ENCODE data around the gene MGMT.

DNA sequence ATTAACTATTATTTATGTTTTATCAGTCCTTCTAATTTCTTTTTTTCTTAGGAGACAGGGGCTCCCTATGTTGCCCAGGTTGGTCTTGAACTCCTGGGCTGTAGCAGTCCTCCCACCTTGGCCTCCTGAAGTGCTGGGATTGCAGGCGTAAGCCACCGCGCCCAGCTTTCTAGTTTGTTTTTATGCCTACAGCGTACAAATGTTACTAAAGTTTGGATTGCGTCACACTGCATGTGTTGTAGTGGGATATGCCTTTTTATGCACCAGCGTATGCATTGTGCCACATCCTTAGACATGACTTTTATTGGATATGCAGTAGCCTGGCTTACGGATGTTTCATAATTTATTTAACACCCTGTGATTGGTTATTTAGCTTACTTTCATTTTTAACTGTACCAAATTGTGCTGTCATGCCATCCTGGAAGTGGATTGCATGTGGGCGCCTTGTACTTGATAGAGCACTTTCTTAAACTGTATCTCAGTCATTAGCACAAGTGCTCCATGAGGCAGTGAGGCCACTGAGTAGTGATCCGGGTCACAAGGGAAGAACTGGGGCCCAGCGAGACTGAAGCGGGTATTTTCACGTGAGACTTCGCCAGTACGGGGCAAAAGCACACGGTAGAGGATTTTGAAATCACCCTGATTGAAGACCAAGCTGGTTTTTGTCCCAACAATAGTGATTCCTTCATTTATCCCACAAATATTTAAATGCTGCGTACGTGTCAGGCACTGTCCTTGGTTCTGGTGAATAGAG, 165.0 kb downstream of the MGMT start:
- TF ChIP-seq, protein P1, sequence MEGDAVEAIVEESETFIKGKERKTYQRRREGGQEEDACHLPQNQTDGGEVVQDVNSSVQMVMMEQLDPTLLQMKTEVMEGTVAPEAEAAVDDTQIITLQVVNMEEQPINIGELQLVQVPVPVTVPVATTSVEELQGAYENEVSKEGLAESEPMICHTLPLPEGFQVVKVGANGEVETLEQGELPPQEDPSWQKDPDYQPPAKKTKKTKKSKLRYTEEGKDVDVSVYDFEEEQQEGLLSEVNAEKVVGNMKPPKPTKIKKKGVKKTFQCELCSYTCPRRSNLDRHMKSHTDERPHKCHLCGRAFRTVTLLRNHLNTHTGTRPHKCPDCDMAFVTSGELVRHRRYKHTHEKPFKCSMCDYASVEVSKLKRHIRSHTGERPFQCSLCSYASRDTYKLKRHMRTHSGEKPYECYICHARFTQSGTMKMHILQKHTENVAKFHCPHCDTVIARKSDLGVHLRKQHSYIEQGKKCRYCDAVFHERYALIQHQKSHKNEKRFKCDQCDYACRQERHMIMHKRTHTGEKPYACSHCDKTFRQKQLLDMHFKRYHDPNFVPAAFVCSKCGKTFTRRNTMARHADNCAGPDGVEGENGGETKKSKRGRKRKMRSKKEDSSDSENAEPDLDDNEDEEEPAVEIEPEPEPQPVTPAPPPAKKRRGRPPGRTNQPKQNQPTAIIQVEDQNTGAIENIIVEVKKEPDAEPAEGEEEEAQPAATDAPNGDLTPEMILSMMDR (IDR thresholded peaks at IDR 0.05) = no peak
- TF ChIP-seq POLR2A (IDR thresholded peaks at IDR 0.05) = no peak
